Type B pancreatic cell (in vitro differentiated cells): Measurements from ENCODE around the gene ADGRF5. TPM values are rescaled to one million over a fixed set of nuclear protein-coding genes. Genes with fewer than 3 reads are reported as not detected.
"Not testable (repeated sequence)": the region's sequence is repeated elsewhere in the genome, so short reads cannot be mapped to it uniquely, and the experiment has no call there.

Experiments
- DNase-seq: peaks from one replicate; pipeline ENCODE4 v3.0.0; 2021; ENCODE audit warnings: mixed read lengths; ENCODE audit not compliant: unreplicated experiment; ENCODE audit errors: extremely low spot score
- H3K27ac Mint-ChIP-seq: 2 replicates; pipeline ENCODE4 v1.8.0; 2021; ENCODE audit warnings: mild to moderate bottlenecking, mixed read lengths
- H3K27me3 Mint-ChIP-seq: 2 replicates; pipeline ENCODE4 v1.8.0; 2021; ENCODE audit warnings: mixed read lengths
- H3K36me3 Mint-ChIP-seq: 2 replicates; pipeline ENCODE4 v1.8.0; 2021; ENCODE audit warnings: mixed read lengths
- H3K4me1 Mint-ChIP-seq: one replicate; pipeline ENCODE4 v1.8.0; 2021; ENCODE audit warnings: mixed read lengths; ENCODE audit not compliant: unreplicated experiment
- H3K4me3 Mint-ChIP-seq: 2 replicates; pipeline ENCODE4 v1.8.0; 2021; ENCODE audit warnings: mild to moderate bottlenecking, mixed read lengths
- H3K9me3 Mint-ChIP-seq: 2 replicates; pipeline ENCODE4 v1.8.0; 2021; ENCODE audit warnings: mixed read lengths
- CTCF ChIP-seq: fragments of 200-600 bp; sonication (generic); conservative IDR thresholded peaks from 2 replicates; pipeline ENCODE4 v1.5.0; 2021; ENCODE audit warnings: antibody characterized with exemption, mild to moderate bottlenecking
- total RNA-seq: library from RNA; stranded (reverse); gene quantifications from 2 replicates; pipeline ENCODE4 v1.2.1, GENCODE V29; 2021; ENCODE audit warnings: low replicate concordance

Gene ADGRF5
- total RNA-seq, 1 donor from 2014 or later: 0.58 TPM

GRCh38 chr6:46855966-46856365 is 65.8 kb downstream of the ADGRF5 start:
- H3K27me3 Mint-ChIP-seq, H3K27ac Mint-ChIP-seq, H3K4me3 Mint-ChIP-seq, H3K9me3 Mint-ChIP-seq, H3K4me1 Mint-ChIP-seq, DNase-seq, H3K36me3 Mint-ChIP-seq: not testable (repeated sequence)
- TF ChIP-seq CTCF: peak; percentile 79

- not testable (repeated sequence) for H3K9me3 Mint-ChIP-seq, H3K27me3 Mint-ChIP-seq, H3K36me3 Mint-ChIP-seq, H3K4me3 Mint-ChIP-seq, H3K27ac Mint-ChIP-seq, DNase-seq
- peaks cover 19% of the 10 kb centered on the region for H3K4me1 Mint-ChIP-seq
Observed at GRCh38 chr6:46851576-46851975, 70.2 kb downstream of the ADGRF5 start.

- H3K27me3 Mint-ChIP-seq: peaks cover 8% of the 10 kb centered on the region
- DNase-seq: no peak
- no peak overlapping the region for H3K4me3 Mint-ChIP-seq
- H3K36me3 Mint-ChIP-seq: no peaks in the 10 kb centered on the region
- H3K27ac Mint-ChIP-seq: no peak overlapping the region
- TF ChIP-seq CTCF: no peak
- H3K4me1 Mint-ChIP-seq: peaks cover 19% of the 10 kb centered on the region
- H3K9me3 Mint-ChIP-seq: no peaks in the 10 kb centered on the region
Observed at GRCh38 chr6:46850792-46851191, 70.9 kb downstream of the ADGRF5 start.

- Mint-ChIP-seq H3K9me3 (no peaks in the 10 kb centered on the region), H3K27ac (no peak overlapping the region), H3K4me1 (peaks cover 19% of the 10 kb centered on the region), H3K4me3 (peak overlapping the region; percentile 72), H3K36me3 (no peaks in the 10 kb centered on the region), H3K27me3 (peaks cover 8% of the 10 kb centered on the region)
- no peak for DNase-seq
- TF ChIP-seq CTCF: no peak
Observed at GRCh38 chr6:46849361-46849690, 72.4 kb downstream of the ADGRF5 start.

- Mint-ChIP-seq H3K27me3 (peaks cover 8% of the 10 kb centered on the region), H3K4me3 (peak overlapping the region; percentile 72), H3K9me3 (no peaks in the 10 kb centered on the region), H3K4me1 (peaks cover 19% of the 10 kb centered on the region), H3K27ac (no peak overlapping the region), H3K36me3 (no peaks in the 10 kb centered on the region)
- DNase-seq: peak; percentile 90
- TF ChIP-seq CTCF: peak; percentile 99
Observed at GRCh38 chr6:46848684-46849360, 72.9 kb downstream of the ADGRF5 start.

GRCh38 chr6:46845126-46845525 is 76.6 kb downstream of the ADGRF5 start:
- Mint-ChIP-seq H3K4me3 (no peak overlapping the region), H3K36me3 (no peaks in the 10 kb centered on the region), H3K4me1 (peaks cover 15% of the 10 kb centered on the region), H3K27ac (no peak overlapping the region), H3K27me3 (peaks cover 8% of the 10 kb centered on the region), H3K9me3 (peaks cover 14% of the 10 kb centered on the region)
- DNase-seq: no peak
- TF ChIP-seq CTCF: no peak

GRCh38 chr6:46842252-46842846 is 79.4 kb downstream of the ADGRF5 start:
- not testable (repeated sequence) for H3K4me1 Mint-ChIP-seq, DNase-seq, H3K36me3 Mint-ChIP-seq, H3K27ac Mint-ChIP-seq, H3K27me3 Mint-ChIP-seq, H3K4me3 Mint-ChIP-seq
- peaks cover 14% of the 10 kb centered on the region for H3K9me3 Mint-ChIP-seq
